Ureter (tissue), 1 donor: ENCODE results near the gene SNAPC2. TPM values are rescaled to one million over a fixed set of nuclear protein-coding genes. Genes with fewer than 3 reads are reported as not detected.
"Not testable (repeated sequence)": the region's sequence is repeated elsewhere in the genome, so short reads cannot be mapped to it uniquely, and the experiment has no call there.

Experiments used
- DNase-seq: peaks from one replicate; pipeline ENCODE4 v3.0.0-alpha.2; 2020; ENCODE audit warnings: low spot score
- total RNA-seq: library from RNA; stranded (reverse); gene quantifications from one replicate; pipeline ENCODE4 v1.2.4, GENCODE V29; 2023
- donor health status: DM: yes; HTN: yes; CAD: no.

Gene SNAPC2
- total RNA-seq, 1 donor from 2014 or later, result 21.0 TPM

DNA sequence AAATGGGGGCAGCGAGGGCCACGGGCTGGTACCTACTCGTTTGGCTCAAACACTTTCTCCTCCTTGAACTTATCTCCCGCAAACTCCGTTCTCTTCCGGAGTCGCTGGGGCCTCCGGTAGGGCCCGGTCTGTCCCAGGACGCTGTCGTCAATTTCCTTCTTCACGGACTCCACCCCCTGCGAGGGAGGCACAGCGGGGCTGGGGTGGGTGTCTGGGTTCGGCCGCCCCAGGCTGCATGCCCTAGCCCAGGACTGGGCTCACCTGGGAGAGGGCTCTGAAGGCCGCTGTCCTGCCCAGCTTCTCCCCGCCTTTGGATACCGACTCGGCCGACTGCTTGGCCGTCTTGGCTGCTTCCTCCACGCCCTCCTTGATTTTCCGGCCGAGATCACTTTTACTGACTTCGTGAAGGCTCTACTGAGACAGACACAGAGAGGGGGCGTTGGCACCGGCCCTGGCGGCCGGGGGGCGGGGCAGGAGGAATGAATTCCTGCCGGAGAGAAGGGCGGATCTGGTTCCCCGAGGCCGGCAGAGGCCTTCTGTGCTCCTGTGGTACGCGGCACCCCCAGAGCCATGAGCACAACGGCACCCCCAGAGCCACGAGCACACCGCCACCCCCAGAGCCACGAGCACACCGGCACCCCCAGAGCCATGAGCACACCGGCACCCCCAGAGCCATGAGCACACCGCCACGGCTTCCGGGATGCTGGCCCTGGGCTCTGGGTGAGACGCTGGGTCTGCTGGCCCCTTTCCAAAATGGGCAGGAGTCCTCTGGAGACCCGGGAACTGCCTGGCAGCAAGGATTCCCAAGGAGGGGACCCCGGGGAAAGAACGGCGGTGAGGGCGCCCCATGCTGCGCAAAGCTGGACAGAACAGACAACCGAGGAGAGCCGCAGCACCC is 13.9 kb downstream of the SNAPC2 start:
- no peak for DNase-seq

DNA sequence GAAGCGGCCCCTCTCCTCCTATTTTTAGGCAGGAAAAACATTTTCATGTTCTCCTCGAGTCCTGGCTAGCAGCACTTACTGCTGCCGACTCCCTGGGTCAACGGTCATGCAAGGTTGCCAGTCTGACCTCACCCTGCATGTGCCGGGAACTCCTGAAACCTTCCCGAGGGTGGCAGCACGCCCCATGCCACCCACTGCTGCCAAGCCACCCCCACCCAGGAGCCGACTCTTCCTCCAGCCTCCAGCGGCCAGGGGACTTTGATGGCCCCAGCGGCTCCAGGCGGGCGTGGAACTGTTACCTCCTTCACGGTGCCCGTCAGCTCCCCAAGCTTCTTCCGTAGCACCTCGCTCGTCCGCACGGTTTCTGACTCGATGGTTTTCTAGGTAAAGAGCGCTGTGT is 14.6 kb downstream of the SNAPC2 start:
- no peak for DNase-seq

DNA sequence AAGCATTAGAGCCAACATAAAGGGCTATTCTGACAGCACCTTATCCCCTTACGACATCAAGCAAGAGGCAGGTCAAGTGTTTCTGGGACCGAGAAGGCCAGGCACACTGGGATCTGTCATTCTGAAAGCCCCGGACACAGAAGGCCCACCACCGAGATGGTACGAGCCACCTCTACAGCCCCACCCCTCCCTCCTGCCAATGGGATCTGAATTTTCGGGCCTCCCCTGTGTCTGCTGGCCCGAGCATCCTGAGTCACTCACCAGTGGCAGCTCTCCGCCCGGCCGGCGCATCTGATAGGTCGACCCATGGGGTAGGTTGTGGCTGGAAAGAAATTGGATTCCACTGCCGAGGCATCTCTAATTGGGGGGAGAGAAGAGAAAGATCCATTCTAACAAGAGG is 20.7 kb downstream of the SNAPC2 start:
- no peak for DNase-seq

DNA sequence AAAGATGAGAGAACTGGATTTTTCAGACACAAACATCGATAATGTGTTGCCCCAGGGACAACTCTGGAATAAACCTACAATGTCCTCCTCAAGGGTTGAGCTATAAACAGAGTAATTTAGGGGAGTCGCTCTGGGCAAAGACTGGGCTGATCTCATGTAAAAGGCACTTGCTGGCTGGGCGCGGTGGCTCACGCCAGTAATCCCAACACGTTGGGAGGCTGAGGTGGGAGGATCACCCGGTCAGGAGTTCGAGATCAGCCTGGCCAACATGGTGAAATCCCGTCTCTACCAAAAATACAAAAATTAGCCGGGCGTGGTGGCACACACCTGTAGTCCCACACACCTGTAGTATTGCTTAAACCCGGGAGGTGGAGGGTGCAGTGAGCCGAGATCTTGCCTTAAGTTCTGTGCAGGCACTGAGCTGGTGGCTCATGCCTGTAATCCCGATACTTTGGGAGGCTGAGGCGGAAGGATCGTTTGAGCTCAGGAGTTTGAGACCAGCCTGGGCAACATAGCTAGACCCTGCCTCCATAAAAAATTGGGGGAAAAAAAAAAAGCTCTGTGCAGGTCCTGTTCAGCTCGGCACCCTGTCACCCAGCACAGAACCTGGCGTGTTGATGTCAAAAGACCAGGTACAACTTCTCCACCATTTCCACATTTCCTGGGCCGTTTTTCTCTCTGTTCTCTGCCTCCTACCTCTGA is 21.9 kb downstream of the SNAPC2 start:
- no peak for DNase-seq

DNA sequence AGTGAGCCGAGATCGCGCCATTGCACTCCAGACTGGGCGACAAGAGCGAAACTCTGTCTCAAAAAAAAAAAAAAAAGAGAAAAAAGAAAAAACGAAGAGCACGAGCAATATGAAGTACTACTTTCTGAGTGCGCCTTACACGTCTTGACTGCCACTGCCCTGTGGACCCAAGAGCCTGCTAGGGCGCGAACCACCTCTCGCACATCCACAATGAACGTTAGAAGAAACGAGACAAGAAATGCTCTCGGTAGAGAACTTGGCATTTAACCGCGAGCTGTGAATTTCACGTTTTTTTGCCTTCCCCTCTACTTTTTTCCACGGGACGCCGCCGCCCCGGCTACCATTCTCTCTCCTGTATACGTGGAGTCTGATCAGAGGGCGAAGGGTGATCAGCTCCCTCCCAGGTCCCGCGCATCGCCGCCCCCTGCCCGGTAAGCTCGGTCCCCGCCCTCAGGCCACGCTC is 22.9 kb downstream of the SNAPC2 start:
- no peak for DNase-seq

DNA sequence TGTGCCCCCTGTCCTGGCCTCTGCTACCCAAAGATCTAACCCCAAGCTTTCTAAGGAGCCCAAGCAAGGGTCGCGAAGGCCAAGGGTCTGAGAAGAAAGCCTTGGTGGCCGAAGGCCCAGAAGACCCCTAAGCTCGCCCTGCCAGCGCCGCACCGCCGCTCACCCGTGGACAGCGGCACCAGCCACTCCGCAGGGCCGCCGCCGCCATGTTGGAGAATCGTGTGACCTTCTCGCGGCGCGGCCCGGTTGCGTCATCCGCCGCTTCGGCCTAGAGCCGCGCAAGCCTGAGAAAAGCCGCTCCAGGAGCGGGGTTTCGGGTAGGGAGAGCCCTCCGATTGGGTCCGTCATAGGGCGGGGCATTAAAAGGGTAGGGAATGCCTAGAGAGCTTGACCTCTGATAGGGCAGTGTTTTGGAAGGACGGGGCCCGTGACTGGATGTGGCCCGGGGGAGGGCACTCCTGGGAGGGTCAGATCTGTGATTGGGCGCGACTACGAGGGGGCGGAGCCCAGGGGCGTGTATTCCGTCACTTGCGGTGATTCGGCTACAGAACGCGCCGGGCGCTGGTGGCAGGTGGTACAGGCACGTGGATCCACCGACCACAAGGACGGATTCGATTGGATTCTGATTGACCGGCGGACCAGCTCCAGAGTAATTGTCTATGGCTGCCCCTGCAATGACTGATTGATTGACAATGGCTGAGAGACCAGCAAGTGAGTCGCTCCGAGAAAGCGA is 23.5 kb downstream of the SNAPC2 start, which contains the start of gene TIMM44:
TSS of gene TIMM44 (minus strand) at position 223 of the 733 bp plus-strand sequence. CDS start at position 208, 15 bp downstream.
- DNase-seq, result peak; percentile 99

DNA sequence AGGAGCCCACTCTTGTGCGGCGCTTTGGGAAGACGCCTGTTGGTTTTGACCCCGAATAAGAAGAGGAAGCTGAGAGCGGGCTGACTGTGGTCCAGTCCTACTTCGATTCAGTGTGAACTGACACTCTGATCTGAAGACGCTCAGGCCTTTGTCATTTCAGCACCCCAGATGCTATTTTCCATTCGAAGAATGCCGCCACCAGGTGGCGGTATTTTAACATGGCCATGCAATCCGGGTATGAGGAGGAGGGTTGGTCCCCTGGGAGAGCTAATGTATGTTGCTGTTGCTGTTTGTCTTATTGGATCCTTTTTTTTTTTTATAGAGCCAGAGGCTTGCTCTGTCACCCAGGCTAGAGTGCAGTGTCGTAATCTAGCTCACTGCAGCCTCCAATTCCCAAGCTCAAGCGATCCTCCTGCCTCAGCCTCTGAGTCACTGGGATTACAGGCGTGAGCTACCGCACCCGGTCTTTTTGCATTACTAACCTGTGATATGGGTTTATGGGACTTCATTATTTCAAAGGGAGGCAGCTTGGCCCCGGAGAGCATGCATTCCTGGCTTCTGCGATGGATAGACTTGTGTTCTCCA is 24.1 kb downstream of the SNAPC2 start:
- peak; percentile 88 for DNase-seq

DNA sequence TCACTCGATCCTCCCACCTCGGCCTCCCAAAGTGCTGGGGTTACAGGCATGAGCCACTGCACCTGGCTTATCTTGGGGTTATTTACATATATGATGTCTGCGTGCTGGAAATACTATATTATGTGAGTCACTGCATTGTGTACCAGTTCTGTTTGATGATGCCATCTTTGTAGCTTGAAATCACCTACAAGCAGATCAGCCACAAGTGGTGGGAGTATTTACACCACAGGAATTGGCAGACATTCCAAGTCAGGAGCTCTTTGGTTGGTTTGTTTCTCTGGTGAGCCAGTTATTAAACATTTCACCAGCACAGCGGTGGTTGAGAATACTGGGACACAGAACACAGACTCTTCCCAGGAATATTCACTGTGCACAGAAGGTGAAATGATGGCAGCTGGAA is 27.8 kb downstream of the SNAPC2 start:
- no peak for DNase-seq

DNA sequence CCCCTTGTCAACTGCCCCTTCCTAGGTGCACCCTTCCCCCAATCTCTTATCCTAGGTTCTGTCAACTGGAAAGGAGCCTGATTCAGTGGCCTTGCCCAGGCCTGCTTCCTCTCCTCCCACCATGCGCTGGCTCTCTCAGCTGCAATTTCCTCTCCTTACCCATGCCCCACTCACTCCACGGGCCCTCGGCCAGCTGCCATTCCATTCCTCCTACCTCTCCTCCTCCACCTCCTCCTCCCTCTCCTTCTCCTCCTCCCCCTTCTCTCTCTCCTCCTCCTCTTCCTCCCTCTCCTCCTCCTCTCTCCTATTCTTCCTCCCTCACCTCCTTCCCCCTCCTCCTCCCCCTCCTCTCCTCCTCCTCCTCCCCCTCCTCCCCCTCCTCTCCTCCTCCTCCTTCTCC is 32.9 kb downstream of the SNAPC2 start:
- DNase-seq, result peak; percentile 67

DNA sequence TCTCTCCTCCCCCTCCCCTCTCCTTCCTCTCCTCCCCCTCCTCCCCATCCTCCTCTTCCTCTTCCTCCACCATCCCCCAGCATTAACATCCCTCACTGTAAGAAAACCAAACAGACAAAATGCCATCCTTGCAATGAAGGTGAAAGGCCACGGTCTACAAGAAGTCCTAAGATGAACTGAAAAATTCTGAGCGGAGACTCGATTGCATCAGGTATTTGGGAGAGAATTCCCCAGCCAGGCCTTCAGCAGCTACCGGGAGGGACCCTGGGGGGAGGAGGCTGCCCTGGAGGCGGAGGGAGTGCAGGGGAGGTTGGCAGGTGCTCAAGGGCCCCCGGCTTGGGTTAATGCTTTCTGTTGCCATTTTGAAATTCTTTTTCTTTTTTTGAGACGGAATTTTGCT is 33.4 kb downstream of the SNAPC2 start:
- no peak for DNase-seq

DNA sequence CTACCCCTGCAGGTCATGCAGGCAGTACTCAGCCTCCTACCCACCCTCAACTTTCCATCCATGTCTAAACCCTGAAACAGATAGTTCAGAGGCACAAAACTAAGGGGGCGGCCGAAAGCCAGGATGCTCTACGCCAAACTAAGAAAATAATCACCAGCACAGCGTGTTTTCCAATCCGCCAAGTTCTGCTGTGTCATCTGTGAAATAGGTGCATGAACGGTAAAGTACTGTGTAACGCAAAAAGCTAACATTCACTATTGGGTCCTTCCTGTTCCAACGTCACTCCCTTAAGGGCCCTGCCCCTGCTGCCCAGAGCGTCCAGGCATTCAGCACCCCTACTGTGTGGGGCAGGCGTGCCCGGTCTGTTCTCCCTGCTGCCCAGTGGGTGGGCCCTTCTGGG is 35.6 kb downstream of the SNAPC2 start:
- no peak for DNase-seq

DNA sequence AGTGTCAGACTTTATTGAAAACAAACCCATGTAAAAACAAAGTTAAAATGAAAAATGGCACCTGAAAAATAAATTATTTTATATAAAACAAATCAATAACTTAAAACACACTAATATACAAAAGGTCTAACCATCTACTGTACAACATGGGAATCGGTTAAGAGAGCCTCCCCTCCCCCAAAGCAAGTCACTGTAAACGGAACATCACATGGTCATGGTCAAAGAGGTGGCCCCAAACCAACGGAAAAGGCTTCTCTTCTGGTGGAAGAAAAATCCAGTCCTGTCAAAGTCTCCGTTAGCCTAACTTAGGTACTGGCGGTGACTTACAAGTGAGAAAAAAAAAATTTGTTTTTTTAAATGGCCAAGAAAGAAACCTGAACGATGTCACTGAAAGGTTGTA is 39.1 kb downstream of the SNAPC2 start:
- no peak for DNase-seq

DNA sequence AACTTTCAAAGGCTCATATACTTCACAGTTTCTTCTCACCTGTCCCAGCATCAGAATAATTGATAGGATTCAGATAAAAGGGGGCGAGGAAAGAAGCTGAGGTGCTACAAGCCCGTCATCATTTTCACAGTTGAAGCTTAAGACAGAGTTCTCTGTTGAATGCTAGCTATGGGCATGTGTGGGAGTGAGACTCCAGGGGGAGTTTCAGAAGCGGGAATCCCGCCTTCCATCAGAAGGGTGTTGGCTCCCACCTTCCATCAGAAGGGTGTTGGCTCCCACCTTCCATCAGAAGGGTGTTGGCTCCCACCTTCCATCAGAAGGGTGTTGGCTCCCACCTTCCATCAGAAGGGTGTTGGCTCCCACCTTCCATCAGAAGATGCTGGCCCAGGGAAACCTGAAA is 40.9 kb downstream of the SNAPC2 start:
- DNase-seq, result not testable (repeated sequence)

DNA sequence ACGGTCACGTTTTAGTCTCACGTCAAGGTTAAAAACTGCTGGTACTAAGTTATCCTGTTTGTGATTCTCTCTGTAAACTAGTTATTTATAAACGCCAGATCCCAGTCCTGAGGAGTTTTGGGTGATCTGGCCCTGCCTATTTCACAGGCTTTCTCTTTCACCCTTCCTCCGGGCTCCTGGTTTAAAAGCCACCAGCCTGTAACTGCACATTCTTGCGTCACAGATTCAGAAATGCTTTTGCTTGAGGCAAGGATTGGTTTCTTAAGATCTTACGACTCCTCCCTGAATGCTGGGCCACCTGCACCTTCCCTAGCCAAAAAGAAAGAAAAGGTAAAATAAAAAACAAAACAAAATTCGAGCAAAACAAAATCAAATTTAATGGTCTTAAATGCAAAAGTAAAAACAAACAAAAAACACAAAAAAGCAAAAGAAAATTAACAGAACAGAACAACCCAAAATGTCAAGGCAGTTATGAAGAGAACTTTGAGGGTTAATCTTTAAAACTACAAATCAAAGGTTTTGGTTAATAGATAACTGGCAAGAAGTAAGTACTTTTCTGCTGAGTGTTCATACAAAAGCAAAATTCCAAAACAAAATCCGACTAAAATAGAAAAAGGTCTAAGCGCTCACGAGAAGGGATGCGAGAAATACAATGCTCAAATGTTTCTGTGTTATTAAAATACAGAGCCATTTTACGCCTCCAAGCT is 41.9 kb downstream of the SNAPC2 start:
- DNase-seq, result no peak

DNA sequence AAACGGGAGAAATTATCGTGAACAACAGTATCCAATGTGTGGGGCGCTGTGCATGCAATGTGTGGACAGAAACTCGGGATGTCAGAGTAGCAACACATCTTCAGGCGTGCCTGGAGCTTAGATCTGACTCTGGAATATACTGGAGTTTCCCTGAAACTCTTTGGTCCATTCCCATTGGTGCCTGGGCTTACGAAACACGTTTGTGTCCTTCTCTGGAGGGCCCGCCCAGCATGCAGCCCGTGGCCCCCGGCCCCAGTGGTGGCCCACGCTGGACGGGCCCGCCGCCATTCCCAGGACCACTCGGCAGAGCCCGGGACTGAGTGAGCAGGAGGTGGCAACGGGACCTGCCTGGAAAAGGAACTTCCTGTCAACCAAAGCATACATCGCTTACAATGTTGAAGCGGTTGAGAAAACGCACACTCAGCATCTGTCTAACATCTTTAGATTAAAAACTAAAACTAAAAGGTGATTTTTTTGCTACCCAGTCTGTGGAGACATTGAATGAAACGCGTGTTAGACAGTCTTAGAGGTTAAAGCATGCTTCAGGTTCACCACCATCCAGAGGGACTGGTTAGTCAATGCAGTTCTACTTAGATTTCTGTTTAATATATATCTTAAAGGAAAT is 42.6 kb downstream of the SNAPC2 start:
- DNase-seq, result no peak

DNA sequence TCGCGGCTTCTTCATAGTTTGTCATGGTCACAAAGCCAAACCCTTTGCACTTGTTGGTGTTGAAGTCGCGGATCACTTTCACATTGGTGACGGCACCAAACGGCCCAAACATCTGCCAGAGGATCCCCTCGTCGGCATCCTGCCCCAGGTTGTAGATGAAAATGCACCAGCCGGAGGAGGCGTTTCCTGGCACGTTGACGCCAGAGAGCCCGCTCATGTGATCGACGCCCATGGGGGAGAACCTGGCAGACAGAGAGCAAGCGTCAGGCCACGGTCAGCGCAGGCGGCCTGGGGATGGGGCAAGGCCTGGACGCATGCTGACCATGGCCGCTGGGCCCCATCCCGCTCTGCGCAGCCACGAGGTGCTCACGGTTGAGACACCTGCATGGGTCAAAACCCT is 43.4 kb downstream of the SNAPC2 start:
- DNase-seq, result no peak

DNA sequence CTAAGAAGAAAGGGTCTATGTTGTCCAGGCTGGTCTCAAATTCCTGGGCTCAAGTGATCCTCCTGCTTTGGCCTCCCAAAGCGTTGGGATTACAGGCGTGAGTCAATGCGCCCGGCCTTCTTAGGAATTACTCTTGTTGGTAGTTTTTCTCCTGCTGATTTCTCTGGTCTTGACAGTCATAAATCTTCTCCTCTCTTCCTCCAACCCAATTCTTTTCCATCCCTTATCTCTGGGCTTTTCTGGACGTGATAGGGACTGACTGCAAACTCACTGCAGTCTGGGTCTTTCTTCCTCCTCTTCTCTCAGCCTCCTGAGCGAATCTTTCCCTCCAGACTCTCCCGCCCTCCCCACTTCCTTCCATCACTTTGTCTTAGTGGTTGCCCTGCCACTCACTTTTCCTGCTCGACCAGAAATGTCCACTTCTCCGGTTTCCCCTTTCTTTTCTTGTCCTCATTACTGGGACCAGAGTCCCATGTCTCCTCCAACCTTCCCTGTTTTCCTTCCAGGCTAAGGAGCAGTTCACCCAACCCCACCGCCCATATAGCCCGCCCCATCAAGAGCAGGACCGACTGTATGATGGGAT is 45.2 kb downstream of the SNAPC2 start:
- no peak for DNase-seq

DNA sequence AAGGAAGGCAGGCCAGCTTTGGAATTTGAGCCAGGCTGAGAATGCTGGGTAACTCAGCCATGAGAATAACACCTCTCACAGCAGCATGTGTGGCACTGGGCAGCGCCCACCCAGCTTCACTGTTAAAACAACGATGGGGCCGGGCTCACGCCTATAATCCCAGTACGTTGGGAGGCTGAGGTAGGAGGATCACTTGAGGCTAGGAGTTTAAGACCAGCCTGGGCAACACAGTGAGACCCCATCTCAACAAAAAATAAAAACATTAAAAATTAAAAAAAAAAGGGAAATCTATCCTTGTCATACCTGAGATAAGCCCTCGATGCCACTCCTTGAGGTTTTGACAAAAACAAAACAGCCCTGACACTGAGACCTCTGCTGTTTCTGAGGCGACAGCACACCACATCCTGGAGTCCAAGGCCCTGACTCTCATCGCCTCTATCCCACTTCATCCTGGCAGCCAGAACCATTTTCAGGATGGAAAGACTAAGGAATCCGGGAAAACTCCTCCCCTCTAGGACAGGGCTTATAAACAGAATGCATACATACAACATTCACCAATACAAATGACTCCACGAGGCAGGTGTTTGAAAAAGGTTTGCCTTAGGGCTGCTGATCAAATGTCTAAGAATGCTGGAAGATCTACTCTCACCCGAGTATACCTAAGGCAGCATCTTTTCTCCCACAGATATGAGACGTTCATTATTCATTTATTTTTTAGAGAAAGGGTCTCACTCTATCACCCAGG is 46.0 kb downstream of the SNAPC2 start:
- DNase-seq, result no peak

DNA sequence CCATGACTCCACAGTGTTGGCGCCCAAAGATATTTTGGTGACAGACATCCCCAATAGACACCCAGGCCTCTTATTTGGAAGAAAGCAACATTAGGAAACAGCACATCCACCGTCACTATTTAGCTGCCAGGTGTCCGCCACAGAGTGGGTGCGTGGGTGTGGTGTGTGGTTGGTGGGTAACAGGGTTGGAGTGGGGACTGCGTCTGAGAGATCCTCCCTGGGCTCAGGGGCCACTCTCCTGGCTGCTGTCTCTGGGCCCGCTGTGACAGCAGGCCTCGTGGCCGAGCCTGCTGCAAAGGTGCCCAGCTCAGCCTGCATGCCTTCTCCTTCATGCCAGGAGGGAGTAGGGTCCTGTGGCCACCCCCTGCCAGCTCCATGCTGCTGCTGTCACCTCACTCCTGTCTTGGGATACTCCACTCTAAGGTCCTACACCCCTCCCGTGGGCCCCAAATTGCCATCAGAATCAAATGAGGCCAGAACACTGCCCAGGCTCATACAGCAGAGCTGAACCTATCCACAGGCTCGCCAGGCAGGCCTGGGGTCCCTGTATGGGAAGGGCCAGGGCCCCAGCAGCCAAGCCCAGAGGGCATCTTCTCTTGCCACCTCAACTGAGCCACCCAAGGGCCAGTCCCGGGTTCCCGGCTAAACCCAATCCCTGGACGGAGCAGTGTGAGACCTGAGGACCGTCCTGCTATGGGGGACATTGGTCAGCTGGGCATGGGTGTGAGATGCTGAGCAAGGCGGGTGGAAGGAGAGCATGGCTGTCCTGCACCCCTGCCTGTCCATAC is 48.1 kb downstream of the SNAPC2 start:
- DNase-seq, result no peak
